ENCODE data around the gene RBFA. TPM values are rescaled to one million over a fixed set of nuclear protein-coding genes. Genes with fewer than 3 reads are reported as not detected.
A peak's percentile ranks its signal among the peaks of the same experiment; 100 is the strongest.

The RBFA gene
- total and polyA plus RNA-seq, 2 of the 13 experiments (the other 11 are each of a cell fraction or from before 2014, with no cell fraction given) = 29.7 to 42.4 TPM

GRCh38 chr18:79988451-79989194 is 45.6 kb upstream of the RBFA start, which contains the start of gene TXNL4A (continued):
- peak; percentile 88 for TF ChIP-seq POLR2G (IDR thresholded peaks at IDR 0.05; ENCODE audit: low read depth, low read length)
- TF ChIP-seq ZC3H4 (CRISPR knock-in tag; IDR thresholded peaks at IDR 0.05; ENCODE audit: borderline replicate concordance) = no peak
- TF ChIP-seq MLX (CRISPR knock-in tag; IDR thresholded peaks at IDR 0.05) = 0 out of 2 replicates have a peak, but pooled peaks have one; percentile 33
- 0 out of 2 replicates have a peak, but pooled peaks have one; percentile 68 for TF ChIP-seq THAP8 (CRISPR knock-in tag; IDR thresholded peaks at IDR 0.05; ENCODE audit: borderline replicate concordance)
- TF ChIP-seq NFYC (CRISPR knock-in tag; IDR thresholded peaks at IDR 0.05) = 0 out of 2 replicates have a peak, but pooled peaks have one; percentile 43
- TF ChIP-seq SSRP1 (CRISPR knock-in tag; IDR thresholded peaks at IDR 0.05) = no peak
- TF ChIP-seq GPN1 (CRISPR knock-in tag; IDR thresholded peaks at IDR 0.05; ENCODE audit: borderline replicate concordance) = no peak
- TF ChIP-seq TARDBP (CRISPR knock-in tag; IDR thresholded peaks at IDR 0.05) = peak; percentile 66
- TF ChIP-seq UBTF (CRISPR knock-in tag; IDR thresholded peaks at IDR 0.05) = no peak; the same call in 1 of the 2 replicates
- TF ChIP-seq GPBP1L1 (CRISPR knock-in tag; IDR thresholded peaks at IDR 0.05) = no peak
- peak; percentile 86; the same call in 1 of the 2 replicates for TF ChIP-seq IRF9 (CRISPR knock-in tag; IDR thresholded peaks at IDR 0.05; ENCODE audit: borderline replicate concordance)
- no peak for TF ChIP-seq PLRG1 (conservative IDR thresholded peaks at IDR 0.05)
- TF ChIP-seq ZNF549 (CRISPR knock-in tag; IDR thresholded peaks at IDR 0.05) = 0 out of 2 replicates have a peak, but pooled peaks have one; percentile 22
- no peak for TF ChIP-seq FOSL1 (CRISPR knock-in tag; IDR thresholded peaks at IDR 0.05; ENCODE audit: borderline replicate concordance)
- peak; percentile 96 for TF ChIP-seq ZBTB14 (CRISPR knock-in tag; IDR thresholded peaks at IDR 0.05)
- no peak for TF ChIP-seq CHD2 (IDR thresholded peaks at IDR 0.05; ENCODE audit: low read depth, low read length)
- TF ChIP-seq KAT7 (CRISPR knock-in tag; IDR thresholded peaks at IDR 0.05; ENCODE audit: borderline replicate concordance) = no peak; the same call in 1 of the 2 replicates
- TF ChIP-seq THAP9 (CRISPR knock-in tag; IDR thresholded peaks at IDR 0.05; ENCODE audit: borderline replicate concordance) = no peak
- TF ChIP-seq ZNF629 (CRISPR knock-in tag; conservative IDR thresholded peaks at IDR 0.05) = peak; percentile 29; the same call in 1 of the 2 replicates

Measured in HepG2 (cell line).